CD4-positive, alpha-beta T cell treated with Interleukin-21 for 1 hour (primary cell): Measurements from ENCODE around the gene REPIN1.

Source experiments
- DNase-seq: peaks from one replicate; pipeline ENCODE4 v3.0.0-alpha.2; 2020

Gene REPIN1

DNA sequence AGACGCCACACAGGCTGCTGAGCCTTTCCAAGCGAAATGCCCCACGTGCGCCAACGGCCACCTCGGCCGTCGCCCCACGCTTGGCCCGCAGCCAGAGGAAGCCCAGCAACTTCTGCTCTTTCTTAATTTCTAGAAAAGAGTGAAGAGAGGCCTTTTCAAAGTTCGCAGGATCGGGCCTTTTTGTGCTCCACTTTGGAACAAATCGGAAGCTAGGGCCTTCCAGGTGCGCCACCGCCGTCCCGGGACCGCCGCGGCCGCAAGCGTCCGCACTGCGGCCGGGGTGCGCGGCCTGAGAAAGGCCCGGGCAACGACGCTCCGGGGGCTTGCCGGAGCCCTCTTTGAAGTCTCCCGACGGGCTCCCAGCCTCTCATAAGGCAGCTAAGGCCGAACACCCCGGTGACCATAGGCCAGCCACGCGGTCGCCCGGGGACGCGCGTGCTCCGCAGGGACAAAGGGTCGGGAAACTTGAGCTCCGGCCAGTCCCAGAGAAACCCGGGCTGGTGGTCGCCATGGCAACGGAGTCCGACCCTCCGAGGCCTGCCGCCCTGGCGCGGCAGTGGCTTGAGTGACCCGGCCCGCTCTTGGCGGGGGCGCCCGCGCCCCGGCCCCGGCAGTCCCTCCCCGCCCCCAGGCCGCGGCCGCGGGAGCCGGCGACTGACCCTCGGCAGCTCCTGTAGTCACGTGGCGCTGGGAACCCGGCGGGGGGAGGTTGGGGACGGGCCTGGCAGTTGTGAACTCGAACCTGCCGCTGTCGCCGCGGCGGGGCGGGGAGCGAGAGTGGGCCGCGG, at the start of gene REPIN1:
Gene REPIN1, plus strand, starts transcription at position 727 of the 788 bp plus-strand sequence. CDS start 890 bp downstream, outside the sequence.
- DNase-seq, result peak; percentile 83

DNA sequence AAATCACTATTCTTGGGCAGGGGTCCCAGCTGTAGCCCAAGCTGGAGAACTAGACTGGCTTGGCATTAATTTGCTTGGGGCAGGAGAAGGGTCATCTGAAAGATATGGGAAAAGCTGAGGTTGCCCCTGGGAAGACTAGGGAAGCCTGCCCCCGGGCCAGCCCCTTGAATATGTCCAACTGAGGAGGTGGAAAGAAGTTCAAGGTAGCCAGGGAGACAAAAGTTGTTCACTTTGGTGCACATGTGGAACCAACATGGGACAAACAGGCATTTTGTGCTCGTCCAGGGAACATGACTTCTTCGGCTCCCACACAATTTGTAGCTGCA, 46.9 kb upstream of the REPIN1 start:
- no peak for DNase-seq

GRCh38 chr7:150322114-150322832, 46.3 kb upstream of the REPIN1 start:
- DNase-seq, result peak; percentile 83

DNA sequence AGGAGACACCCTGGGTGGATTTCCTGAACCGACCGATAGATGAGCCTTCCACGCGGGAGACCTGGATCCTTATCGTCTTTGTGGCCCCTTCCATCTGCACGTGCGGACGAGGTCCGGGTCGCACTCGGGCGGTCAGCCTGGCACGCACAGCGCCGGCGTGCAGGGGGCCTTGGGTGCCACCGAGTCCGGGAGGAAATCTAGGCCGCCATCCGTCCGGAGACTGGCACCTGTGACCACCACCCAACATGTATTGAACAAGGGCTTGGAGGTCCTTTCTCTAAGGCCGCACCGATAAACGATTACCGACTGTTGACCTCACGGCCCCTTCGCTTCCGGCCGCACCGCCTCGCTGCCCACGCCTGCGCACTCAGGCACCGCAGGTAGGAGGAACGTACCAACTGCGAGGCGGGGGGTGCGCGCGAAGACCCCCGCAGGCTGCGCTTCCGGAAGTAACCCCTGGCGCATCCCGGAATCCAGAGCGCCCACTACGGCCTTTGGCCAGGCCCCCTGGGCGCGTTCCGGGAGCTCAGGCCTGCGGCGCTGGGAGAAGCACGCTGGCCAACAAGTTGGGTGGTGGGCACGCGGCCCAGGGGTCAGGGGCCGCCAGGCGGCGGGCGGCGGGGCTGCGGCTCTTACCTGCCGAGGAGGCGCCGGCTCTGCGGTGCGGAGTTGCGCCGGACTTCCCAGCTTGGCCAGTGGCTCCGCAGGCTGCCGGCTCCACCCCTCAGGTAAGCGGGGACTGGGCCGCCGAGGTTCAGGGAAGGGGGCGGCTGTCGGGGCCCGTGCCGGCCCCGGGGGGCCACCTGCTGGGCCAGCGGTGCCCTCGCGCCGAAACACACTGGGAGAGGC, 45.6 kb upstream of the REPIN1 start, which contains the start of the genes ACTR3C and LRRC61:
Gene ACTR3C, minus strand, starts transcription at position 713 of the 849 bp plus-strand sequence. CDS start 28,249 bp downstream, outside the sequence.
Gene LRRC61, plus strand, starts transcription at position 523 of the 849 bp plus-strand sequence. CDS start 13,507 bp downstream, outside the sequence.
- DNase-seq, result peak; percentile 68

- no peak for DNase-seq
These were observed 44.8 kb upstream of the REPIN1 start for GRCh38 chr7:150323682-150324372.

GRCh38 chr7:150324373-150324961, 44.2 kb upstream of the REPIN1 start:
- DNase-seq, result no peak

DNA sequence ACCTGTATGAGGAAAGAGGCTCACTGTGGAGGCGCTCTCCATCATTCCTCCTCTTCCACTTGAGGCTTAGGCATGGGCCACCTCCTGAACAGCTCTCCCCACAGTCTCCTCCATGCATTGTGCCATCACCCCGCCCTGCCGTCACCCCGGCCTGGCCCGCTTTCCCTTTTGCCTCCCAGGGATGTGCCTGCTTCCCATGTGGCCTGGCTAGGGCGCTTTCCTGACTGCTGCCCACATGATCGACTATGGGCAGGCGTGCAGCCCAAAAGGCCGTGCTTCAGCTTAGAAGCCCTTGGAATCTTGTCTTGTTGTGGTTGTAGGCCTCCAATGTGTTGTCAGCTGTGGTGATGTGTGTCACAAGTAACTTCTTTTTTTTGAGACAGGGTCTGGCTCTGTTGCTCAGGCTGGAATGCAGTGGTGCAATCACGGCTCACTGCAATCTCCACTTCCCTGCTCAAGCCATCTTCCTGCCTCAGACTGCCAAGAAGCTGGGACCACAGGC, 43.5 kb upstream of the REPIN1 start:
- no peak for DNase-seq

GRCh38 chr7:150325901-150326300, 42.7 kb upstream of the REPIN1 start:
- no peak for DNase-seq

DNA sequence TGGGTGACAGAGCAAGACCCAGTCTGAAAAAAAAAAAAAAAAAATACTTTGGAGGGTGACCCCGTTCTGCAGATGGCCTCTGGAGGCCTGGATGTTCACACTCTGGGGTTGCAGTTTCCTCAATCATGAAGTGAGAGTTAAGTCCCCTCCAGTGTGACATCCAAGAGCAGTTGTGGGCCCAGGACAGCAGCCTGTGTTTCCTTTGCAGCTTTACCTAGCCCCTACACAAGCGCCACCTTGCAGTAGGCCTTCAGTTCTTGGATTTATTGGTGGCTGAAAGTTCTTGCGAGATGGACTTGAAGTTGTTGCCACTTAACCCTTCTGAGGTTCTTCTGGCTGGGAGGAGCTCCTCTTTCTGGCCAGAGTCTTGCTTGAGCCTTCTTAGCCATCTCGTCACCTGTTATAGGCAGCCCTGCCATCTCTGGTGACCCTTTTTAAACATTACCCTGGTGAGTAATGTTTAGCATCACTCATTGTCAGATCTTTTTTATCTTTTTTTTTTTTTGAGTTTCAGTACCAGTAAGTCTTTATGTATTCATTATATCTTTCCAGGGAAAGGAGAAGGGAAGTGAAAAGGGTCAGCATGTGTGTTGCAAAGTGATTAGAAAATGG, 41.9 kb upstream of the REPIN1 start:
- DNase-seq, result no peak

DNA sequence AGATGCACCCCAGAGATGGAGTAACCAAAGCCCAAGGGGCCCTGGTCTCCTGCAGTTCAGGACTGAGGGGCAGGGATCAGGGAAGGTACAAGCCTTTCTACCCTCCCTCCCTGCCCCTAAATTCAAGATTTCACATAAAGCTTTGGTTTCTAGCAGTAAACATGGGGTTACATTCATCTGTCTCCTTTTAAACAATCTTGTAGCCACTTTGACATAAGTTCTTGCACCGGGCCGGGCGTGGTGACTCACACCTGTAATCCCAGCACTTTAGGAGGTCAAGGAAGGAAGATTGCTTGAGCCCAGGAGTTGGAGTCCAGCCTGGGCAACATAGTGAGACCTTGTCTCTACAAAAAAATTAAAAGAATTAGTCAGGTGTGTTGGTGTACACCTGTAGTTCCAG, 41.3 kb upstream of the REPIN1 start:
- no peak for DNase-seq

GRCh38 chr7:150329331-150330120, 39.1 kb upstream of the REPIN1 start:
- no peak for DNase-seq

- no peak for DNase-seq
These were observed 38.3 kb upstream of the REPIN1 start for GRCh38 chr7:150330211-150330885.

GRCh38 chr7:150332852-150333635, 35.6 kb upstream of the REPIN1 start:
- DNase-seq, result no peak

DNA sequence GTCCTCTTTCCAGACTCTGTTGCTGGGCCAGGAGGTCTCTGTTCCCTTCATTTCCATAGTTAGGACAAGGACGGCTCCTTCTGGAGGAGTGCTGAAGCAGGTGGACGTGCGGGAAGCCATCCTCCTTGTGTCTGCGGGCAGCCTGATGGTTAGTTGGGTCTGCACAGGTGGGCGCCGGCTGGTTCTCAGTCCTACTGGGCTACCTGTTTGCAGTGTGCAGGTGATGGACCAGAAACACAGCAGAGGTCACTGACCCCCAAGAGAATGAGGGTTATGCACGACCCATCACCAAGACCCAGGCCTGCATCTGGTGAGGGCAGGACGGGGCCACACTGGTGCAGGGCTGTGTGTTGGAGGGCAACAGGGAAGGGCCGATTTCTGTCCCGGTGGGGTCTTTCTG, 35.0 kb upstream of the REPIN1 start:
- no peak for DNase-seq

GRCh38 chr7:150334108-150334507, 34.5 kb upstream of the REPIN1 start:
- DNase-seq, result no peak

- DNase-seq, result no peak
These were observed 33.4 kb upstream of the REPIN1 start for GRCh38 chr7:150335108-150335773.

- no peak for DNase-seq
These were observed 32.9 kb upstream of the REPIN1 start for GRCh38 chr7:150335774-150336112.

GRCh38 chr7:150336746-150337145, 31.9 kb upstream of the REPIN1 start:
- DNase-seq, result no peak

DNA sequence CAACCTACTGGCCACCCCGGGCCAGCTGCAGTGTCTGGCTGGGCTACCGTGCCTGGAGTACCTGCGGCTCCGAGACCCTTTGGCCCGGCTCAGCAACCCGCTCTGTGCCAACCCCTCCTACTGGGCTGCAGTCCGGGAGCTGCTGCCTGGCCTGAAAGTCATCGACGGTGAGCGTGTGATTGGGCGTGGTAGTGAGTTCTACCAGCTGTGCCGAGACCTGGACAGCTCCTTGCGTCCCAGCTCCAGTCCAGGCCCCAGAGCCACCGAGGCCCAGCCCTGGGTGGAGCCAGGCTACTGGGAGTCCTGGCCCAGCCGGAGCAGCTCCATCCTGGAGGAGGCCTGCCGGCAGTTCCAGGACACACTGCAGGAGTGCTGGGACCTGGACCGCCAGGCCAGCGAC, 31.4 kb upstream of the REPIN1 start:
- no peak for DNase-seq
